ENCODE data around the gene CYP3A7. TPM values are rescaled to one million over a fixed set of nuclear protein-coding genes. Genes with fewer than 3 reads are reported as not detected.

The CYP3A7 gene
- total and polyA plus RNA-seq, 9 of the 15 experiments (the other 6 are each of a cell fraction or from before 2014, with no cell fraction given): 0.20 TPM; not detected in 8

- TF ChIP-seq, protein P1, sequence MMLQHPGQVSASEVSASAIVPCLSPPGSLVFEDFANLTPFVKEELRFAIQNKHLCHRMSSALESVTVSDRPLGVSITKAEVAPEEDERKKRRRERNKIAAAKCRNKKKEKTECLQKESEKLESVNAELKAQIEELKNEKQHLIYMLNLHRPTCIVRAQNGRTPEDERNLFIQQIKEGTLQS (IDR thresholded peaks at IDR 0.05): peak; percentile 95
- TF ChIP-seq, protein P1 (CRISPR knock-in tag; conservative IDR thresholded peaks at IDR 0.05): 0 out of 2 replicates have a peak, but pooled peaks have one; percentile 25
- TF ChIP-seq MYC (IDR thresholded peaks at IDR 0.05; ENCODE audit: low read depth, low read length): 0 out of 2 replicates have a peak, but pooled peaks have one; percentile 7
- TF ChIP-seq MYC (CRISPR knock-in tag; IDR thresholded peaks at IDR 0.05; ENCODE audit: borderline replicate concordance, low read depth): no peak
- no peak for TF ChIP-seq NCOA4 (IDR thresholded peaks at IDR 0.05; ENCODE audit: partially characterized antibody)
- TF ChIP-seq, protein P2, sequence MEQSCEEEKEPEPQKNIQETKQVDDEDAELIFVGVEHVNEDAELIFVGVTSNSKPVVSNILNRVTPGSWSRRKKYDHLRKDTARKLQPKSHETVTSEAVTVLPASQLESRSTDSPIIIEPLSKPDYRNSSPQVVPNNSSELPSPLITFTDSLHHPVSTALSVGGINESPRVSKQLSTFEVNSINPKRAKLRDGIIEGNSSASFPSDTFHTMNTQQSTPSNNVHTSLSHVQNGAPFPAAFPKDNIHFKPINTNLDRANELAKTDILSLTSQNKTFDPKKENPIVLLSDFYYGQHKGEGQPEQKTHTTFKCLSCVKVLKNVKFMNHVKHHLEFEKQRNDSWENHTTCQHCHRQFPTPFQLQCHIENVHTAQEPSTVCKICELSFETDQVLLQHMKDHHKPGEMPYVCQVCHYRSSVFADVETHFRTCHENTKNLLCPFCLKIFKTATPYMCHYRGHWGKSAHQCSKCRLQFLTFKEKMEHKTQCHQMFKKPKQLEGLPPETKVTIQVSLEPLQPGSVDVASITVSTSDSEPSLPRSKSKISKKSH (CRISPR knock-in tag; IDR thresholded peaks at IDR 0.05): no peak
- TF ChIP-seq HDAC1 (IDR thresholded peaks at IDR 0.05): peak in 1 of 2 experiments; percentile 53; a peak in 2 of 4 replicates
- 0 out of 2 replicates have a peak, but pooled peaks have one; percentile 41 for TF ChIP-seq MBD2 (IDR thresholded peaks at IDR 0.05; ENCODE audit: borderline replicate concordance, low read depth)
- peak; percentile 63; the same call in 1 of the 2 replicates for TF ChIP-seq ZBTB7A (IDR thresholded peaks at IDR 0.05; ENCODE audit: borderline replicate concordance, control insufficient read depth, low read depth, low read length)
- peak; percentile 60; the same call in 1 of the 2 replicates for TF ChIP-seq SMARCC2 (IDR thresholded peaks at IDR 0.05; ENCODE audit: low read depth)
- TF ChIP-seq ESRRA (IDR thresholded peaks at IDR 0.05; ENCODE audit: borderline replicate concordance, low read depth): peak; percentile 31; the same call in 1 of the 2 replicates
- peak; percentile 58; the same call in 1 of the 2 replicates for TF ChIP-seq MTA3 (IDR thresholded peaks at IDR 0.05; ENCODE audit: borderline replicate concordance)
- TF ChIP-seq HNRNPL (IDR thresholded peaks at IDR 0.05; ENCODE audit: low read depth, low read length): no peak
- TF ChIP-seq CREM (IDR thresholded peaks at IDR 0.05; ENCODE audit: low read depth): peak; percentile 33; the same call in 1 of the 2 replicates
- no peak for TF ChIP-seq ZNF507 (tag; conservative IDR thresholded peaks at IDR 0.05)
- TF ChIP-seq DPF2 (IDR thresholded peaks at IDR 0.05): peak; percentile 82
- TF ChIP-seq PKNOX1 (IDR thresholded peaks at IDR 0.05): peak; percentile 69
- TF ChIP-seq NONO (IDR thresholded peaks at IDR 0.05; ENCODE audit: low read depth in 2 of 2, low read length in 1 of 2): no peak
- TF ChIP-seq, protein P3, sequence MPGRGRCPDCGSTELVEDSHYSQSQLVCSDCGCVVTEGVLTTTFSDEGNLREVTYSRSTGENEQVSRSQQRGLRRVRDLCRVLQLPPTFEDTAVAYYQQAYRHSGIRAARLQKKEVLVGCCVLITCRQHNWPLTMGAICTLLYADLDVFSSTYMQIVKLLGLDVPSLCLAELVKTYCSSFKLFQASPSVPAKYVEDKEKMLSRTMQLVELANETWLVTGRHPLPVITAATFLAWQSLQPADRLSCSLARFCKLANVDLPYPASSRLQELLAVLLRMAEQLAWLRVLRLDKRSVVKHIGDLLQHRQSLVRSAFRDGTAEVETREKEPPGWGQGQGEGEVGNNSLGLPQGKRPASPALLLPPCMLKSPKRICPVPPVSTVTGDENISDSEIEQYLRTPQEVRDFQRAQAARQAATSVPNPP (IDR thresholded peaks at IDR 0.05; ENCODE audit: borderline replicate concordance, insufficient read depth, insufficient read length): no peak
- TF ChIP-seq ARID1B (IDR thresholded peaks at IDR 0.05): peak; percentile 71
- no peak for TF ChIP-seq NFIX (CRISPR knock-in tag; IDR thresholded peaks at IDR 0.05; ENCODE audit: low read depth)
Observed at GRCh38 chr7:99679032-99679399, 56.0 kb downstream of the CYP3A7 start (continued).
